Bronchial epithelial cell (primary cell): Measurements from ENCODE around the gene PARS2. TPM values are rescaled to one million over a fixed set of nuclear protein-coding genes. Genes with fewer than 3 reads are reported as not detected.

Experiments
- DNase-seq: peaks from one replicate; pipeline ENCODE4 v3.0.0-alpha.2; 2010; ENCODE audit warnings: low read depth
- FAIRE-seq: peaks from 2 replicates; lab custom pipeline; 2011; peaks lifted over from hg19 to GRCh38; lab: Jason Lieb, UNC
- H3K27me3 ChIP-seq: 2 replicates; pipeline ENCODE4 v1.5.1; 2011; ENCODE audit warnings: low read length; ENCODE audit not compliant: control insufficient read depth, insufficient read depth
- H3K36me3 ChIP-seq: 2 replicates; pipeline ENCODE4 v1.5.1; 2011; ENCODE audit warnings: low read length; ENCODE audit not compliant: control insufficient read depth, insufficient read depth
- H3K4me3 ChIP-seq: 2 replicates; pipeline ENCODE4 v1.5.1; 2011; ENCODE audit warnings: mild to moderate bottlenecking, low read depth, low read length, control low read depth
- total RNA-seq: library from RNA; depleted of rRNA; stranded (reverse); fragments of >200 nt; gene quantifications from 2 replicates; pipeline ENCODE4 v1.2.1, GENCODE V29; 2014
- TF ChIP-seq, protein P1 (sequence below): IDR thresholded peaks from 2 replicates; pipeline ENCODE4 v1.5.1; 2011; ENCODE audit warnings: mild to moderate bottlenecking, moderate library complexity, low read length, control low read depth, inconsistent platforms; ENCODE audit not compliant: insufficient read depth, severe bottlenecking

PARS2 gene
- total RNA-seq, result 5.3 and 5.9 TPM in 2 replicates

DNA sequence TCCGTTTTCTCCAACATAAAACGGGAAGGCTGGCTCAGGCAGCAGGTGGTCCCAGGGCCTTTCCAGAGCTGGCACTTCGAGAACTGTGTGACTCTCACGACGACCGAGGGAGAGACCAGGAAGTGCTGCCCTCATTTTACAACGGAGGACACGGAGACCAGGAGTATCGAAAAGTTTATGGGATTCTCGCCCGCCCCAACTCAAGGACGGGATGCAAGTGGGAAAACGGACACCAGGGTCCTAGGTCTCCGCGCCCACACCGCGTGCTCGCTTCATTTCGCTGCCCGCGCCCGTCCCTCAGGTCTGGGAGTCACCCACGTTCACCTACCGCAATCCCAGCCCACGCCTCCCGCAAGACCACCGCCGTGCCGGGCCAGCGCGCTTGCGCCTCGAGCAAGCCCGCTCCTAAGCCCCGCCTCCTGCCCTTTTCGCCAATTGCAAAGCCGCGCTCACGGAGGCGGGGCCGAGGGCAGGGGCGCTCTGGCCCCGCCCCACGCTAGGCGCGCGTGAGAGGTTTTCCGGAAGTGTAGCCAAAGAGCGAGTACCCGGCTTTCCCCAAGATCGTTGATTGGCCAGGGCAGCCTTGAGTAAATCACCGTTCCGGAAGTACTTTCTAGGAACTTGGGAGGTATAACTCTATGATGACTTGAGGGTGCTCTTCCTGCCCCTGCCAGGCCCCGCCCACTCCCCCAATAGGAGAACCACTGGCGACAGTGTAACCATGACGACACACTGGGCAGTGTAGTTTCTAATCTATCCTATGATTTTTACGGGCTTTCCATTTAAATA is at the start of gene PARS2:
Gene PARS2 (minus strand): TSS at position 391 of the 789 bp plus-strand sequence. CDS start 5,362 bp downstream, outside the sequence.
- Histone ChIP-seq H3K4me3 (peak within 1 kb of the TSS; percentile 69), H3K27me3 (no peaks in the 10 kb centered on the region), H3K36me3 (no peaks in the 10 kb centered on the region)
- FAIRE-seq (no peak), DNase-seq (peak; percentile 99)
- TF ChIP-seq, protein P1, sequence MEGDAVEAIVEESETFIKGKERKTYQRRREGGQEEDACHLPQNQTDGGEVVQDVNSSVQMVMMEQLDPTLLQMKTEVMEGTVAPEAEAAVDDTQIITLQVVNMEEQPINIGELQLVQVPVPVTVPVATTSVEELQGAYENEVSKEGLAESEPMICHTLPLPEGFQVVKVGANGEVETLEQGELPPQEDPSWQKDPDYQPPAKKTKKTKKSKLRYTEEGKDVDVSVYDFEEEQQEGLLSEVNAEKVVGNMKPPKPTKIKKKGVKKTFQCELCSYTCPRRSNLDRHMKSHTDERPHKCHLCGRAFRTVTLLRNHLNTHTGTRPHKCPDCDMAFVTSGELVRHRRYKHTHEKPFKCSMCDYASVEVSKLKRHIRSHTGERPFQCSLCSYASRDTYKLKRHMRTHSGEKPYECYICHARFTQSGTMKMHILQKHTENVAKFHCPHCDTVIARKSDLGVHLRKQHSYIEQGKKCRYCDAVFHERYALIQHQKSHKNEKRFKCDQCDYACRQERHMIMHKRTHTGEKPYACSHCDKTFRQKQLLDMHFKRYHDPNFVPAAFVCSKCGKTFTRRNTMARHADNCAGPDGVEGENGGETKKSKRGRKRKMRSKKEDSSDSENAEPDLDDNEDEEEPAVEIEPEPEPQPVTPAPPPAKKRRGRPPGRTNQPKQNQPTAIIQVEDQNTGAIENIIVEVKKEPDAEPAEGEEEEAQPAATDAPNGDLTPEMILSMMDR, result no peak

DNA sequence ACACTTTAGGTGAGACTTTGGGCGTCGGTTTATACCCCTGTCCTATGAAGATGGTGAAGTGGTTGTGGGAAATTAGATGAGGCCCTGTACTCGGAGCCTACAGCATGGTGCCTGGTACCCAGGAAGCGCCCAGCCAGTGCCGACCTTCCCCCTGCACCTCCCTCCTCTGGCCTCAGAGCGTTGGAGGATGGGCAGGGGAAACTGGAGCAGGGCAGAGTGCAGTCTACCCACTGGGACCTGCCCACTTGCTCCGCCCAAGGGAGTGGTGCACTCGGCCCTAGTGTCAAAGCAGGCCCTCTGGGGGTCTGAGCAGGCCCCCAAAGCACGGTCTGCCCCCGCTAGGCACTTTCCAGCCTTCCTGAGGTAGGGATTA is 49.8 kb upstream of the PARS2 start:
- Histone ChIP-seq H3K36me3 (no peaks in the 10 kb centered on the region), H3K27me3 (peaks cover 2% of the 10 kb centered on the region), H3K4me3 (no peak overlapping the region)
- TF ChIP-seq, protein P1, result no peak
- FAIRE-seq (no peak), DNase-seq (no peak)

DNA sequence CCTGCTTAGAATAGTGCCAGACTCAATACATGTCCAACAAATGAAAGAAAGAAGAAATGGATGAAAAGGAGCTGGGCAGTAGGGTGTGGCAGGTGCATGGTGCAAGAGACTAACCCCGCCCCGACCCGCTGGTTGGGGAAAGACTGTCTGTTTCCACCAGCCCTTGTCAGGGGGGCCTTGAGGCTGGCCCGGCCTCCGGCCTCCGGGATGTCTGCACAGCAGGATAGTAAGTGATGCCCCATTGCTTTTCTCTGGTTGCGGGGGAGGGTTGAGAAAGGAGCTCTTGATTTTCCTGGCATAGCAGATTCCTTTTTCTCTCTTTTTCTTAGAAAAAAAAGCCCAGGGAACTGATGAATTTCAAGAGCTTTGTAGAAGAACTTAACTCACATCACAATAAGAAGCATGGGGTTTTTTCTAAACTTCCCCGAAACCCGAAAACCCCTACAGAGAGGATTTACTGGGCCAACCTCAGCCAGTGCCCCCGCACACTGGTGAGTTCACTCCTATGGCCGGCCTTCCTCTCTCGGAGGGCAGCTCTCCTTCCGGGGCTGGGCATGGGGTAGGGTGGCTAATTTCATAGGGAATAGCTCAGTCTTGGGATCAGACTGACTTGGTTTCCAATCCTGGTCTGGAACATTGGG is 49.3 kb upstream of the PARS2 start:
- TF ChIP-seq, protein P1, result no peak
- no peak for FAIRE-seq
- Histone ChIP-seq H3K4me3 (no peak overlapping the region), H3K36me3 (no peaks in the 10 kb centered on the region), H3K27me3 (peaks cover 2% of the 10 kb centered on the region)
- DNase-seq, result no peak

DNA sequence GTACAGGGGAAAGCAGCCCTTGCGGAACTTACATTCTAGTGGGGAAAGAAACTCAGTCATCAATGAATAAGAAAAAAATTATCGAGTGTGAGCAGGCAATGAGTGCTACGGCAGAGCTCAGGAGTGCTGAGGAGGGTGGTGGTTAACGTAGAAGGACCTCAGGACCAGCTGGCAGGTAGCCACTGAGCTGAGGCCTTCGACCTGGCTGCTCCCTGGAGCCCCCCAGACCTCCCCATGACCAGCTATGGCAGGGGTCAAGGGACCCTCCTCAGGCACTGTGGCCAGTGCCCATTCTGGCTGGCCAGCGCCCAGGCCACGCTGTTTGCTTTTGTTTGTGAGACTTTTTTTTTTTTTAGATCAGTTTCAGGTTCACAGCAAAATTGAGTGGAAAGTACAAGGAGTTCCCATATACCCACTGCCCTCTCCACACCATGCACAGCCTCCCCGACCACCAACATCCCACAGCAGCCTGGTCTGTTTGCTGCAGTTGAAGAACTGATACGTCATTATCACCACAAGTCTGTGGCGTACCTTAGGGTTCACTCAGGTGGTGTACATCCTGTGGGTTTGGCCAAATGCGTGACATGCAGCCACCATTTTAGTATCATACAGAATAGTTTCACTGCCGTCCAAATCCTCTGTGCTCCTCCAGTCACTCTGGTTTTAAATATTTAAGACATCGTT is 48.6 kb upstream of the PARS2 start:
- FAIRE-seq, result no peak

DNA sequence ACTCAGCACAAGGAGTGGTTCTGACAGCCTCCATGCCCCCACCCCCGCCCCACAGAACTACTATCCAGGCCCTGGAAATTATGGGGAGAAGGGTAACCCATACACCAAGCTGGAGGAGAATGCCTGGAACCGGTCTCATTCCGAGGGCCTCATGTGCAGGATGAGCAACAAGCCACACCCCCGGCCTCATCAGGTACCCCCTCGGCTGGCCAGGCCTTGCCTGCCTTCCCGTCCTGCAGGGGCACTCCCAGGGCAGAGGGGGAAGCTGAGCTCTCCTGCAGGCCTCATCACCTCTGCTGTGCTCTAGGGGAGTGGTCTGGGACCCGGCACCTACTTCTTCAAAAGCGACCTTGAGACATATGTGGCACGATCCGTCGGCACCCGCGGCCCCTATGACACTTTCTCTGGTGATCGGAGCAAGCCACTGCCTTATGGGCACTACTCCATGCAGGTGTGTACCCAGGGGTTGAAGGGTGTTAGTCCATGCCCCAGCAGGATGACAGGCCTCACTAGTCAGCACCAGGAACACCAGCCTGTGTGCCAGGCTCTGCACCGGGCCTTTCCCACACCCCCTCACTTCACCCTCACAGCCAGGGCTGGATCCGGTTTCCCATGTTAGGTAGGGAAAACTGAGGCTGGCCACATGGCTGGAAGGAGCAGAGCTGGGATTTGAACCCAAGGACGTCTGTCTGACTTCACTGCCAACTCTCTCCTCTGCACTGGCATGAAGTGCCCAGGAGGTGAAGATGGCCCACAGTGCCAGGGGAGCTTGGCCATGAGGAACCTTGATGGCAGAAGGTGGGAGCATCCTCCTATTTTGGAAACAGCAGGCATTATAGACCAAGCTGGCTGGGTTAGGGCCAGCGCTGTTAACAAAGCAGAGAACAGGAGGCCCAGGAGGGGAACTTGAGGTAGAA is 47.7 kb upstream of the PARS2 start:
- FAIRE-seq, result no peak
- TF ChIP-seq, protein P1, result no peak
- Histone ChIP-seq H3K4me3 (no peak overlapping the region), H3K36me3 (no peaks in the 10 kb centered on the region), H3K27me3 (peaks cover 2% of the 10 kb centered on the region)
- no peak for DNase-seq

More for the DNA sequence above, 48.6 kb upstream of the PARS2 start:
- DNase-seq, result no peak
- H3K27me3 ChIP-seq, result peaks cover 2% of the 10 kb centered on the region
- TF ChIP-seq, protein P1, result no peak
- H3K36me3 ChIP-seq, result no peaks in the 10 kb centered on the region
- no peak overlapping the region for H3K4me3 ChIP-seq
